Prostate gland (tissue), 2 donors: ENCODE data around the gene HELB.

Experiments
- CTCF ChIP-seq, 4 experiments: fragments of 200-600 bp in 2 of 4; fragments of 450-650 bp in 2 of 4; sonication (generic) in 2 of 4; IDR thresholded peaks; 1 replicate in 3 of 4; 2 replicates in 1 of 4; pipeline ENCODE4 v1.5.1; 2016 to 2019; ENCODE audit warnings: antibody characterized with exemption in 4 of 4, mild to moderate bottlenecking in 2 of 4, moderate library complexity in 2 of 4
- POLR2A ChIP-seq: fragments of 450-650 bp; IDR thresholded peaks from one replicate; pipeline ENCODE4 v1.6.1; 2016; ENCODE audit warnings: antibody characterized with exemption, mild to moderate bottlenecking

- TF ChIP-seq CTCF (IDR thresholded peaks at IDR 0.05) (peak in 2 of 4 experiments; percentile 6 to 27), POLR2A (peak; percentile 58)
Observed at GRCh38 chr12:66301944-66302826, at the start of gene HELB.
